HG02870 (cell line): Measurements from ENCODE around the gene APLF.

ENCODE experiments used
- ATAC-seq: cut with Tn5 transposase; IDR thresholded peaks from one replicate; pipeline ENCODE4 v1.9.1; 2021; ENCODE audit warnings: mild to moderate bottlenecking, moderate library complexity; ENCODE audit not compliant: unreplicated experiment

The APLF gene

GRCh38 chr2:68467077-68467960 is at the start of gene APLF, which contains the start of gene FBXO48:
Gene APLF (plus strand): TSS chr2:68467585. CDS start chr2:68467732, 147 bp downstream.
Gene FBXO48 (minus strand): TSS chr2:68467294. CDS start chr2:68465145, 2,149 bp downstream.
- ATAC-seq, result peak; percentile 94

- no peak for ATAC-seq
These were observed 49.5 kb upstream of the APLF start for GRCh38 chr2:68417926-68418325.

DNA sequence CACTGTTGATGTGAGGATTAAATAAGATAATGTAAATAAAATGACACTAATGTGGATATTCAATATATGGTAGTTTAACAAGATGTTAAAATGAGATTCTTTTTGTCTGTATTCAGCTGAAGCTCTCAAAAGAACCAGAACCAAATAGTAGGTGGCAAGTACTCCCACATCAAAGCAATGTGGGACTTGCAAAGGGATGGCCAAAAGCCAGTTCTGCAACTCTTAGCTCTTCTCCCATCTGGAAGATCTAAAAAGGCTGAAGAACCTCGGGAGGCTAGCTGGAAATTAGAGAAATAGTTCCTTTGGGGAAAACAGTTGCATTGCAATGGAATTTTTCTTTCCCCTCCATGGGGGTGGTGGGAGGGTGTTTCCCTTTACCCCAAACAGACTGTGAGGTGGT is 49.0 kb upstream of the APLF start:
- ATAC-seq, result no peak

DNA sequence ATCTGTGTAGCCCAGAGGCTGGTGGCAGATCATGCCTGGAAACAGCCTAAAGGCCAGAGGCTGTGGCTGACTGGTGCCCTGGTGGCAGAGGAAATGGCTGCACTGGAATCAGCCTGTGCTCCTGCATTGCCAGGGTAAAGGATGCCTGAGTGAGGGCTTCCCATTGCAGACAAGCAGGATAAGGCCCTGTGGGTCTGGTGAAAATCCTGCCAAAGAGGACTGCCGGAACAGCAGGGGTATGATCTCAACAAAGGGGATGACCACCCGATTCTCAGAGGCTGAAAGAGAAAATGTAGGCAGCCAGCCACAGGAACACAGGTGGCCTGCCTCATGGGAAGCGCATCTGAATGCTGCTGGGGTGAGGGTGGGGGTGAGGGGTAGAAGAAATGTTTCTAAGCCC is 48.5 kb upstream of the APLF start:
- ATAC-seq, result no peak

- ATAC-seq, result no peak
These were observed 47.0 kb upstream of the APLF start for GRCh38 chr2:68420254-68420910.

GRCh38 chr2:68423966-68424650 is 43.3 kb upstream of the APLF start:
- peak; percentile 79 for ATAC-seq

GRCh38 chr2:68425503-68425902 is 41.9 kb upstream of the APLF start:
- no peak for ATAC-seq

DNA sequence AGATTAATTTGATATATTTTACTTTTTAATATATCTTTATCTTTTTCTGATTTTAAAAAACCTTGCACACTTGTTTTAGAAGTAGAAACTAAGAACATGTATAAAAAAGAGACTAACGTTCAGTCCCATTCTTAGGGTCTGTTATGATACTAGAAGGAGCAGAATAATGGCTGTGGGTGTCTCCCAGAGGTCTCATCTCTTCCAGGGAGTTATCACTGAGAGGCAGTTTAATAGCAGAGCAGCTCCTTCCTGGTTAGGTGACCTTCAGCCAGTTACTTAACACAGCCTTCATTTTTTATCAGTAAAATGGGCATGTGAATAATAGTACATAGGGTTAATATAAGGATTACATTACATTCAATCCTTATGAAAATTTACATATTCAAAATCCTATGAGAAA is 40.9 kb upstream of the APLF start:
- no peak for ATAC-seq

GRCh38 chr2:68426848-68427579 is 40.4 kb upstream of the APLF start:
- peak; percentile 29 for ATAC-seq

DNA sequence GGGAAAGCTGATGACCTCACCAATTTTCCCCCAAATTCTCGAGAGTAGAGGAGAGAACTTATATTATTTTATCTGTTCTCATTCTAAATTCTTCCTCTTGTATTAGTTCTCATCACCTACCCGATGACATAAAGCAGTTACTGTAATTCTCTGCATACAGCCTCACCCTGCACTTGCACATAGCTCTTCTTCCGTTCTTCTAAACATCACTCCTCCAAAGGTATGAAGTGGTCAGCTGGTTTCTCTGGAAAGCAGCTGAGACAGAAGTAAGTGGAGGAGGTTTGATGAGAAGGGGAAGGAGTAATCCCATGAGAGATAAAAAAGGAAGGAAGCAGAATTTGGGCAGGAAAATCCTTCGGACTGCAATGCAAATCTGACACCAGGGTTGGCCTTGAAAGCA is 39.3 kb upstream of the APLF start:
- no peak for ATAC-seq

- no peak for ATAC-seq
These were observed 38.6 kb upstream of the APLF start for GRCh38 chr2:68428746-68429145.

GRCh38 chr2:68429311-68429826 is 38.0 kb upstream of the APLF start:
- ATAC-seq, result no peak

- no peak for ATAC-seq
These were observed 35.9 kb upstream of the APLF start for GRCh38 chr2:68431316-68431972.

- ATAC-seq, result no peak
These were observed 34.4 kb upstream of the APLF start for GRCh38 chr2:68432696-68433658.

- ATAC-seq, result no peak
These were observed 32.4 kb upstream of the APLF start for GRCh38 chr2:68434981-68435380.

DNA sequence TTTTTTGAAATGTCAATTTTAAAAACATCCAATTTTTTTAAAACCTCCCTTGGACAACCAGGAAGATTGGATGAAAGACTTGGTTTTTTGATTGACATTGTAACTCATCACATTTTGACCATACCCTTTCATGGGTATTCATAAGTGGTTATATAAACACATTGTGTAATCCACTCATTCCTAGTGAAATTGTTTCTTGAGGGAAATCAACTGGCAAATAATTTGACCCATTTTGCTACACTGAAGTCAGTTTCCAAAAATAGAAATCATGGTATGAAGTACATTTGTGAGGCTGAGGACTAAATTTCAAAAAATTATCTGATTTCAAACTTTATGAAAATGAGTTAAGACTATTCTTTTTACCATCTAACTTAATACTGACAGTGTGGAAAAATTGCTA is 31.8 kb upstream of the APLF start:
- no peak for ATAC-seq

GRCh38 chr2:68436270-68436669 is 31.1 kb upstream of the APLF start:
- ATAC-seq, result no peak

DNA sequence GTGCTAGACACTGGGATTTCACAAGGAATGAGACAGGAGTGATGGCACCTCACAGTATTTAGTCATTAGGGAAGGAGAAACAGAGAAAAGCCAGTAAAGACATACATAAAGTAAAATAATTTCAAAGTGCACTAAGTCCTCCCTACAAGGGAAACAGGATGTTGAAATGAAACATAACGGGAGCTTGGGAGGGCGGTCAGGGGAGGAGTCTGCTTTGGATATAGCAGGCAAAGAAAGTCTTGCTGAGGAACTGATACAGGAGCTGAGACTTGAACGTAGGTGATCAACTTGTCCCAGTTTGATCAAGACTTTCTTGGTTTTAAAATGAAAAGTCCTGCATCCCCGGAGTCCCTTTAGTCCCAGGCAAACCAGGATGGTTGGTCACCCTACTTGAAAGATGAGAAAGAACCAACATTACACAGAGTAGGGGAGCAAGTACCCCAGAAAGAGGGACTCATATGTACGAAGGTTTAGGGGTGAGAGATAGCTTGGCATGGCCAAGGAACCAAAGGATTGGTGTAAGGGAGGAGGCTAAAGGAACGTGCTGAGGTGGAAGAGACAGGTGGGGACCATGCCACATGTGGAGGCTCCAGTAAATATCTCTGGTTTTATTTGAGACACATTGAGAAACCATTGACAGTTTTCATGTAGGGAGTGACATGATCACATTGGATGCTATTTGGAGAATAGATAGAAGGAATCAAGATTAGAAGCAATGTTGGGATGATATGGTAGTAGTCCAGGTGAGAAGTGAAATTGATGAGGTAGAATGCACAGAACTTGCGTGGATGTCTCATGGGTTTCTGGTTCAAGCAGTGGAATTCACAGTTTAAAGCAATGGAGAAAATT is 28.7 kb upstream of the APLF start:
- no peak for ATAC-seq
